NCI-H1092 treated with DMSO at 0.1 percent for 48 hours (cell line): ENCODE measurements around the gene BRPF1.
A peak's percentile ranks its signal among the peaks of the same experiment; 100 is the strongest.

Experiments
- DNase-seq: peaks from one replicate; lab custom pipeline; 2025; lab: John Stamatoyannopoulos, UW

The BRPF1 gene

DNA sequence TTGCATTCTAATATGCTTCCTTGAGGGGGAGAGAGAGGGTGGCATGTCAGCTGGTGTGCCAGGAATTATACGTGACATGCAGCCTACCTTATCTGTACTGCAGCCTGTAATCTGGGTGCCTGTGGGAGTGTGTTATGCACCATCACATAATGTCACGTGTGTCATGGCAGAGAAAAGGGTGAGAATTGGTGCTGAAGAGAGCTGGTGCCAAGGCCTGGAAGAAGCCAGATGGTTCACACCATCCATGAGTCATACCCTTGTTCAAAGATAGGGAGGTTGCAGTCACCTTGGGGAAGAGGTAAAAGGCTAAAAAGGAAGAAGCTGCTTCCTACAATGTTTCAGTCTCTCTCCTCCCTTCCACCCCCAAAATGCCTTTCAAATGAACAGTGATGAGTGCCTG is 5.3 kb downstream of the BRPF1 start:
- no peak for DNase-seq

DNA sequence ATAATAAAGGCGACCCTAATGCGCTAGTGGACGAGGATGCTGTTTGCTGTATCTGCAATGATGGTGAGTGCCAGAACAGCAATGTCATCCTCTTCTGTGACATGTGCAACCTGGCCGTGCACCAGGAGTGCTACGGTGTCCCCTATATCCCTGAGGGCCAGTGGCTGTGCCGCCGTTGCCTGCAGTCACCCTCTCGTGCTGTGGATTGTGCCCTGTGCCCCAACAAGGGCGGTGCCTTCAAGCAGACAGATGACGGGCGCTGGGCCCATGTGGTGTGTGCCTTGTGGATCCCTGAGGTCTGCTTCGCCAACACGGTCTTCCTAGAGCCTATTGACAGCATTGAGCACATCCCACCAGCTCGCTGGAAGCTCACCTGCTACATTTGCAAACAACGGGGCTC is 7.6 kb downstream of the BRPF1 start:
- DNase-seq, result no peak

DNA sequence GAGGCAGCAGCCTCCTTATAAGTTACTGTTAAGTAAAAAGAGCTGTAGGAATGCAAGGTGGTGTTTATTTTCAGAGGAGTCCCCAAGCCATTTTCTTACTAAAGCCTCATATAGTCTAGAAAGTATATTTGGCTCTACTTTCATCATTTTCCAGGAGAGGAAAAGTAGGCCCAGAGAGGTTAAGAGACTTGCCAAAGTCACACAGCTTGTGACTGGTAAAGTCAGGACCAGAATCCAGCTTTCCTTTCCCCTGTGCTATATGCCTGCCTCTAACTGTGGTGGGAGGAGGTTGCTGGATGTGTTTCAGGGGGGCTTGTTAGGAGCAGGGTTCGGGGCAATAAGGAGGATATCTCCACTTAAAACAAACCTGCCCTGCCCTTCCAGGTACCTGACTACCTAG is 11.0 kb downstream of the BRPF1 start:
- DNase-seq, result no peak

- DNase-seq, result no peak
These were observed 12.0 kb downstream of the BRPF1 start for GRCh38 chr3:9743548-9743947.

GRCh38 chr3:9744162-9744561 is 12.6 kb downstream of the BRPF1 start:
- DNase-seq, result no peak

DNA sequence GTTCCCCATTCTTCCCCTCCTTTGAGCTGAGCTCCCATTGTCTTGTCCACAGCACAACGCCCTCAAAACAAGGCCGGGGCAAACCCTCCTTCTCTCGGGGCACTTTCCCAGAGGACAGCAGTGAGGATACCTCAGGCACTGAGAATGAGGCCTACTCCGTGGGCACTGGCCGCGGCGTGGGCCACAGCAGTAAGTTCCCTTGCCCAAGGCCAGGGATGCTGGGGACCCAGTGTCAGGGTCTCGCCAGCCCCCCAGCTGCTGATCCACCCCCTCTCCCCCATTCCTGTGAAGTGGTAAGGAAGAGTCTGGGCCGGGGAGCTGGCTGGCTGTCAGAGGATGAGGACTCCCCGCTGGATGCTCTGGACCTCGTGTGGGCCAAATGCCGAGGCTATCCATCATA is 14.0 kb downstream of the BRPF1 start:
- DNase-seq, result no peak

DNA sequence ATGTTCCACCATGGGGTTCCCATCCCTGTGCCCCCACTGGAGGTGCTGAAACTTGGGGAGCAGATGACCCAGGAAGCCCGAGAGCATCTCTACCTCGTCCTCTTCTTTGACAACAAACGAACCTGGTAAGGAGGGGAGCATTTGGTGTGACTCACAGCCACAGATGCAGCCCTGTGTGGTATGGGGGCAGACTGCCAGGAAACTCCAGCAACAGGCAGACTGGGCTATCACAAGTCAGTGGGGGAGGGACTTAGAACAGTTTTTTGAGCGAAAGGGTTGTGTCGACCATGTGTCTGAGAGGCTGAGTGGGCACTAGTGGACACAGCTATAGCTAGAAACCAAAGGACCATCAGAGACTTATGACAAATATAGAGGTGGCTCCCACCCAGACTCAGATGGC is 14.8 kb downstream of the BRPF1 start:
- DNase-seq, result no peak

GRCh38 chr3:9747267-9747666 is 15.7 kb downstream of the BRPF1 start:
- no peak for DNase-seq

GRCh38 chr3:9748031-9748430 is 16.5 kb downstream of the BRPF1 start:
- no peak for DNase-seq

DNA sequence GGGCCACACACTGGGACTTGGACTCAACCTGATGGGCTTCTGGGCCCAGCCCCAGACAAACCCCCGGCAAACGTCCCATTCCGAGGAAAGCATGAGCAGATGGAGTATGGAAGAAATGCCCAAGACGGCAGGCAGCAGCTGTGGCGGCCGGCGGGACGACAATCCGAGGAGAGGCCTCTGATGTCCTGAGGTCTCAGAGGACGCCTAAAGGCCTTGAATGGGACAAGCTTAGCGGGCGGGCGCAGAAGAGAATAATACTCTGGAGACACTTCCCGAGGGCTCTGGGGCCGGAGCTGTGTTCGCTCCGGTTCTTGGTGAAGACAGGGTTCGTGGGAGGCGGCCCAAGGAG is 17.7 kb downstream of the BRPF1 start:
- no peak for DNase-seq

GRCh38 chr3:9749645-9750555 is 18.4 kb downstream of the BRPF1 start, which contains the start of gene OGG1:
OGG1 (plus strand) TSS chr3:9749952; CDS start chr3:9750287, 335 bp downstream.
- peak; percentile 95 for DNase-seq

- no peak for DNase-seq
These were observed 19.2 kb downstream of the BRPF1 start for GRCh38 chr3:9750556-9751411.

GRCh38 chr3:9754678-9755077 is 23.1 kb downstream of the BRPF1 start:
- DNase-seq, result no peak

- no peak for DNase-seq
These were observed 25.9 kb downstream of the BRPF1 start for GRCh38 chr3:9757427-9757826.

GRCh38 chr3:9760779-9761505 is 29.4 kb downstream of the BRPF1 start:
- DNase-seq, result no peak

- no peak for DNase-seq
These were observed 30.4 kb downstream of the BRPF1 start for GRCh38 chr3:9761919-9762318.

DNA sequence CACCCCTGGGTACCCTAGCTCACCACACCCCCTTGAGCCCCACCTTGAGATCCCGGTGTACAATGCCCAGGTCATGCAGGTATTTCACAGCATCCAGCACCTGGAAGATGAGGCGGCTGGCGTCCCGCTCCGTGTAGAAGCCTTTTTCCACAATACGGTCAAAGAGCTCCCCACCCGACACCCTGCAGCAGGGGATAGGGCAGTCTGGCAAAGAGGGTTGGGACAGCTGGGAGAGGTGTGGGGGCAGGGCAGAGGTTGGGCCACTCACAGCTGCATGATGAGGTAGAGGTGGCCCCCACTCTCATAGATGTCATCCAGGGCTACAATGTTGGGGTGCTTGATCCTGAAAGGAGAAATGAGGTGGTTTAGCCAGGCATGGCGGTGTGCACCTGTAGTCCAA is 31.3 kb downstream of the BRPF1 start:
- no peak for DNase-seq

DNA sequence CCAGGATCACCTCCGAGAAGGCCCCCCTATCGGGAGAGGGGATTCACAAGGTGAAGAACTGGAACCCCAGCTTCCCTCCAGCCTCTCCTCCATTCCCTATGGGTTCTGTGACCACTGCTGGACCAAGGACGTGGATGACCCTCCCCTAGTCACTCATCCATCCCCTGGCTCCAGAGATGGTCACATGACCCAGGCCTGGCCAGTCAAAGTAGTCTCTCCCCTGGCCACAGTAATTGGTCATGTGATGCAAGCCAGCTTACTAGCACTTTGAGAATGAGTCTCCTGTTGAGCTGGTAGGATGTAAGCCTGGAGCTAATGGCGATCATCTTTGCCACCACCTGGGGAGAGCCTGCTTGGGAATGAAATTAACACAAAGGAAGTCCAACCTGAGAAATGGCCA is 34.3 kb downstream of the BRPF1 start:
- DNase-seq, result no peak

- DNase-seq, result no peak
These were observed 35.9 kb downstream of the BRPF1 start for GRCh38 chr3:9767418-9767817.

- DNase-seq, result no peak
These were observed 36.7 kb downstream of the BRPF1 start for GRCh38 chr3:9768141-9768775.

DNA sequence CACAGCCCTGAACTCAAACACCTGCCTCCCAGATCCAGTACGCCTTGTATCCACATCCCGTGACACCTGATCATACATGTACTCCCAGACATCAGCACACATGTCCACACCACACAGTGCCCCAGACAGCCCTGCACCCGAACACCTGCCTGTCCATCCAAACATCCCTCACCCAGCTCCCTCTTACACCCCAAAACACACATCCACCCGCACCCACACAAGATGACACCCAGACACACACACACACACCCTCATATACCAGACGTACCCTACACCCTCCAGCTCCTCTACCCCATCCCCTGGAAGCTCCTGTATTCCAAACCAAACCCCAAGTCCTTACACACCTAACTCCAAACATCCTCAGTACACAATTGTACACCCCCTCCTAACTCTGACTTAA is 37.5 kb downstream of the BRPF1 start:
- DNase-seq, result no peak
